ENCODE results near the gene LRRC8E.

GRCh38 chr19:7861619-7862412 is 26.5 kb upstream of the LRRC8E start:
- TF ChIP-seq CTCF (conservative IDR thresholded peaks at IDR 0.05 in 1 of 2, IDR thresholded peaks at IDR 0.05 in 1 of 2; ENCODE audit: extremely low read depth in 1 of 2, insufficient read depth in 1 of 2, low read depth in 1 of 2, low read length in 2 of 2) (no peak), EZH2 (IDR thresholded peaks at IDR 0.05; ENCODE audit: borderline replicate concordance, low read length) (no peak)

Data from mammary epithelial cell (primary cell).